Colonic mucosa (tissue), 4 donors: ENCODE results near the gene ITGA3. TPM values are rescaled to one million over a fixed set of nuclear protein-coding genes. Genes with fewer than 3 reads are reported as not detected.

Source experiments
- DNase-seq: peaks from one replicate; pipeline ENCODE4 v3.0.0-alpha.2; 2020
- H3K27ac ChIP-seq: fragments of 200-600 bp; one replicate; pipeline ENCODE4 v1.8.0; 2021
- H3K27me3 ChIP-seq: fragments of 200-600 bp; one replicate; pipeline ENCODE4 v1.8.0; 2021
- H3K36me3 ChIP-seq: fragments of 200-600 bp; one replicate; pipeline ENCODE4 v1.8.0; 2021
- H3K4me1 ChIP-seq: fragments of 200-600 bp; one replicate; pipeline ENCODE4 v1.8.0; 2021; ENCODE audit warnings: mild to moderate bottlenecking
- H3K4me3 ChIP-seq: fragments of 200-600 bp; one replicate; pipeline ENCODE4 v1.8.0; 2021
- H3K9ac ChIP-seq, 2 donors: one replicate each; pipeline ENCODE4 v1.7.0; 2013; ENCODE audit warnings: control low read depth in 2 of 2, low read depth in 2 of 2, low read length in 2 of 2
- H3K9me3 ChIP-seq: fragments of 200-600 bp; one replicate; pipeline ENCODE4 v1.8.0; 2021
- intact Hi-C: fragments of 100-400 bp; cut with DNase I; formaldehyde crosslinking; loops from one replicate; pipeline ENCODE4 v1.14.1; 2022
- total RNA-seq, 2 donors: library from RNA; stranded (reverse); fragmentation: NEBNext Ultra II Directional in 1 of 2; extraction: Animal tissue kit (Norgen Biotek cat#: 25700) in 1 of 2; gene quantifications; one replicate each; pipeline ENCODE4 v1.2.1, GENCODE V29; 2021
- TF ChIP-seq, protein P1 (sequence below): fragments of 200-600 bp; IDR thresholded peaks from one replicate; pipeline ENCODE4 v1.8.0; 2022; ENCODE audit warnings: antibody characterized with exemption, mild to moderate bottlenecking
- donor health status: healthy.
- donor health status: DM: no; HTN: no; CAD: no.
- donor health status: DM: no; HTN: no; CAD: no.

The ITGA3 gene
- total RNA-seq, 2 donors from 2014 or later: 111 to 116 TPM

DNA sequence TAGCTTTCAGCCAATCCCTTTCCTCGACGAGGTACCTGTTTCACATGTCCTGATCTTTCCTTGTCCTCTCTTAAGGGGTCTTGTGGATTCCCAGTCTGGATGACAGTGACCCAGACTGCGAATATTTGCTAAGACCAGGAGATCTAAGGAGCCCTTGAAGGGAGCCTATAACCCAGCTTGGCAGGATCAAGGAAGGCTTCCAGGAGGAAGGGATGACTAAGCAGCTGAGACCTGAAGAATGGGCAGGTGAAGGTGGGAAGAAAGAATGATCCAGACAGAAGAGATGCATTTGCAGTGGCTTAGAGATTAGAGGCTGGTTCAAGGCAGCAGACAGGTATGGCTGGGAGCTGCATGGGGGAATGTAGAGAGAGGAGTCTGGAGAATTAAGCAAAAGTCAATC, 37.3 kb downstream of the ITGA3 start:
- Histone ChIP-seq H3K9ac (no peak overlapping the region), H3K36me3 (no peaks in the 10 kb centered on the region), H3K9me3 (no peaks in the 10 kb centered on the region), H3K27ac (no peak overlapping the region), H3K27me3 (no peaks in the 10 kb centered on the region), H3K4me1 (peaks cover 6% of the 10 kb centered on the region), H3K4me3 (no peak overlapping the region)
- TF ChIP-seq, protein P1, sequence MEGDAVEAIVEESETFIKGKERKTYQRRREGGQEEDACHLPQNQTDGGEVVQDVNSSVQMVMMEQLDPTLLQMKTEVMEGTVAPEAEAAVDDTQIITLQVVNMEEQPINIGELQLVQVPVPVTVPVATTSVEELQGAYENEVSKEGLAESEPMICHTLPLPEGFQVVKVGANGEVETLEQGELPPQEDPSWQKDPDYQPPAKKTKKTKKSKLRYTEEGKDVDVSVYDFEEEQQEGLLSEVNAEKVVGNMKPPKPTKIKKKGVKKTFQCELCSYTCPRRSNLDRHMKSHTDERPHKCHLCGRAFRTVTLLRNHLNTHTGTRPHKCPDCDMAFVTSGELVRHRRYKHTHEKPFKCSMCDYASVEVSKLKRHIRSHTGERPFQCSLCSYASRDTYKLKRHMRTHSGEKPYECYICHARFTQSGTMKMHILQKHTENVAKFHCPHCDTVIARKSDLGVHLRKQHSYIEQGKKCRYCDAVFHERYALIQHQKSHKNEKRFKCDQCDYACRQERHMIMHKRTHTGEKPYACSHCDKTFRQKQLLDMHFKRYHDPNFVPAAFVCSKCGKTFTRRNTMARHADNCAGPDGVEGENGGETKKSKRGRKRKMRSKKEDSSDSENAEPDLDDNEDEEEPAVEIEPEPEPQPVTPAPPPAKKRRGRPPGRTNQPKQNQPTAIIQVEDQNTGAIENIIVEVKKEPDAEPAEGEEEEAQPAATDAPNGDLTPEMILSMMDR: no peak
- intact Hi-C loops: loop anchor here (10.0 kb wide), 1 partner anchor 202 kb away; no protein-coding TSS in a partner anchor
- no peak for DNase-seq

DNA sequence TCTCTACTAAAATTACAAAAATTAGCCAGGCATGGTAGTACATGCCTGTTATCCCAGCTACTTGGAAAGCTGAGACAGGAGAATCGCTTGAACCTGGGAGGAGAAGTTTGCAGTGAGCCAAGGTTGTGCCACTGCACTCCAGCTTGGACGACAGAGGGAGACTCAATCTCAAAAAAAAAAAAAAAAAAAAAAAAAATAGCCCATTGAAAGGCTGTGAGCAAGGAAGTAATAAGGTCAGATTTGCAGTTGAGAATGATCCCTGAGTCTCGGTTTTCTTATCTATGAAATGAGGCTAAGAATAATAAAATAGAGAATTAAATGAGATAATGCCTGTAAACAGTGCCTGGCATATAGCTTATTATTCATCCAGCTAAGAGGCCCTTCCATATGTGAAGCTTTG, 37.9 kb downstream of the ITGA3 start:
- H3K9ac ChIP-seq: no peak overlapping the region
- DNase-seq: no peak
- intact Hi-C loops: loop anchor here (10.0 kb wide), 1 partner anchor 201 kb away; no protein-coding TSS in a partner anchor
- H3K4me1 ChIP-seq: peaks cover 6% of the 10 kb centered on the region
- no peak overlapping the region for H3K4me3 ChIP-seq
- H3K9me3 ChIP-seq: no peaks in the 10 kb centered on the region
- no peaks in the 10 kb centered on the region for H3K36me3 ChIP-seq
- H3K27ac ChIP-seq: no peak overlapping the region
- no peaks in the 10 kb centered on the region for H3K27me3 ChIP-seq
- TF ChIP-seq, protein P1: no peak

DNA sequence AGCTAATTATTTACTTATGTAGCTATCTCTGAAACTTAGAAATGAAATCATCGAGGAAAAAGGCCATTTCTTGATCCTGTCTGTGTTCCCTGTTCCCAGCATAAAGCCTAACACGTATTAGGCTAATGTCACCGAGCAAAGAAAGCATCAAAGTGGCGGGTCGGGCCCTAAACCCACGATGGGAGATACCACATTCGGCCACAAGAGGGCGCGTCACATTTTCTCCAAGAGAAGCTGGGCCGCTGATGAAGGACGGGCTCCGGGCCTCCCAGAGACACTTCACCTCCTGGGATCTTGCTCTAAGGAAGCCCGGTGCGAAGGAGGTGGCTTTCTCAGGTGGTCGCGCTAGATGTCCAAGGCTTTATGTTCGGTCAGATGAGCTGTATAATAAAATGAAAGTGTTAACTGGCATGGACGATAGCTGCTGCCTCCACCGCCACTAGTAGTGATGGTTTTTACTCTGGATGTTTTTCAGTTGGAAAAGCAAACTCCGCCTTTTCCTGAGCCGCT, 38.4 kb downstream of the ITGA3 start:
- peak overlapping the region; percentile 80 for H3K27ac ChIP-seq
- peaks cover 9% of the 10 kb centered on the region for H3K4me1 ChIP-seq
- H3K4me3 ChIP-seq: peak overlapping the region; percentile 77
- H3K9ac ChIP-seq: peak overlapping the region; percentile 62 to 88
- no peaks in the 10 kb centered on the region for H3K27me3 ChIP-seq
- no peaks in the 10 kb centered on the region for H3K9me3 ChIP-seq
- intact Hi-C loops: loop anchor here (10.0 kb wide), 1 partner anchor 201 kb away; no protein-coding TSS in a partner anchor
- peak; percentile 96 for DNase-seq
- no peaks in the 10 kb centered on the region for H3K36me3 ChIP-seq
- TF ChIP-seq, protein P1: peak; percentile 88

DNA sequence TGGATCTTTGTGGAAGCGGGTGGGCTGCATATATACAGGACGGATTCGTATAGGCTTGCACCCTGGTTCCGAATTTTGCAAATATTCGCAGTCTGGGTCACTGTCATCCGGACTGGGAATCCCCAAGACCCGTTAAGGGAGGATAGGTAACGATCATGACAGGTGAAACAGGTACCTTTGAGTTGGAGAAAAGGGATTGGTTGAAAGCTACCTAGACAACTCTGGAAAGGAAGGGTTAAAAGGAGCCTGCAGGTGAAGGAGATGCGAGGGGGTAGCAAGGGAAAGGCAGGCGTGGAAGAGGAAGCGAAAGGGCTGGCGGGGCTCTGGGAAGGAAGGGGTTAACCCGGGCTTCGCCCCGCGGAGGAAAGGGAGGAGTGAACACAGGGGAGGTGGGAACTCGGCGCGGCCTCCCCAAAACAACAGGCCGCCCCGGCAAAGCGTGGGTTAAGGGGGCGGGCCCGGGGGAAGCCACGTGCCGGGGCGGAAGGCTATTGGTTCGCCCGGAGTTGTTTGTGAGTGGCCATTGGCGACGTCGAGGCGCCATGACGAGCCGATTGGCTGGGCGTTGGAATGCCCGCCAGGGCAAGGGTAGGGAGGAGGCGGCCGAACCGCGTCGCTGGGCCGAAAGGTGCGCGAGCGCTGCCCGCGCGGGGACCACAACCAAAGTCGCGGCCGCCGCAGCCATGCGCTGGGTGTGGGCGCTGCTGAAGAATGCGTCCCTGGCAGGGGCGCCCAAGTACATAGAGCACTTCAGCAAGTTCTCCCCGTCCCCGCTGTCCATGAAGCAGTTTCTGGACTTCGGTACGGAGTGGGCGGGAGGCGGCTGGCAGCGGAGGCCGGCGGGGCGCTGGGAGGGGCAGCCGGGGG, 39.1 kb downstream of the ITGA3 start, which contains the start of gene PDK2:
Gene PDK2 (plus strand): TSS at position 599 of the 867 bp plus-strand sequence. CDS start 85 bp downstream, at position 684.
- no peaks in the 10 kb centered on the region for H3K27me3 ChIP-seq
- H3K36me3 ChIP-seq: no peaks in the 10 kb centered on the region
- peak within 1 kb of the TSS; percentile 80 for H3K27ac ChIP-seq
- H3K4me3 ChIP-seq: peak within 1 kb of the TSS; percentile 77
- peaks cover 16% of the 10 kb centered on the region for H3K4me1 ChIP-seq
- TF ChIP-seq, protein P1: no peak
- DNase-seq: peak; percentile 94
- H3K9ac ChIP-seq: peak within 1 kb of the TSS; percentile 84 to 88
- intact Hi-C loops: loop anchor here (5.0 to 10.0 kb wide), 2 partner anchors 57 to 200 kb away; partner anchors contain the start of gene PPP1R9B
- no peaks in the 10 kb centered on the region for H3K9me3 ChIP-seq

DNA sequence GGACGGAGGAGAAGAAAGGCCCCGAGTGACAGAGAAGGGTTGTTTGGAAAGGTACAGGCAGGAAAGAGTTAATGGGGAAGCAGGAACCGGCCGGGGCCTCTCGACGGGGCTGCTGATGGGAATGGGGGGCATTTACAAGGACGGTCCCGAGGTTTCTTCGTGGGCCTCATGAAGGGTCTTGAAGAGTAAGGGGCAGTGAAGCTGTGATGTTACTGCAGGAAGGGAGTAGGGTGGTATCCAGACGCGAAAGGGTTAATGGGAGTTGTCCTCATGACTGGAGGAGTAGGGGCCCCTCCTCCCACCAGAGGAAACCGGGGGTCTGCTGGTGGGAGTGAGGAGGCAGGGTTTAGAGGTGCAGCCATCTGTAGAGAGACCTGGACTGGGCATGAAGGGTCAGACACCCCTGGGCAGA, 39.7 kb downstream of the ITGA3 start:
- TF ChIP-seq, protein P1: no peak
- Histone ChIP-seq H3K4me1 (peaks cover 20% of the 10 kb centered on the region), H3K9me3 (no peaks in the 10 kb centered on the region), H3K36me3 (no peaks in the 10 kb centered on the region), H3K9ac (peak overlapping the region; percentile 84 to 88), H3K4me3 (peak overlapping the region; percentile 77), H3K27me3 (no peaks in the 10 kb centered on the region), H3K27ac (peak overlapping the region; percentile 80)
- no peak for DNase-seq
- intact Hi-C loops: loop anchor here (5.0 to 10.0 kb wide), 2 partner anchors 57 to 199 kb away; partner anchors contain the start of gene PPP1R9B
